ENCODE data around the gene PLBD1.

The PLBD1 gene

GRCh38 chr12:14567351-14568162 is at the start of gene PLBD1:
Gene PLBD1 (minus strand): TSS chr12:14567883. CDS start chr12:14567696, 187 bp downstream.
- Mint-ChIP-seq H3K4me3 (peak within 1 kb of the TSS; percentile 64 to 79), H3K9me3 (no peaks in the 10 kb centered on the region), H3K27ac (peak within 1 kb of the TSS; percentile 5), H3K36me3 (no peaks in the 10 kb centered on the region), H3K4me1 (peaks cover 0 to 3% of the 10 kb centered on the region in 2 donors), H3K27me3 (peaks cover 34 to 38% of the 10 kb centered on the region in 2 donors)
- DNase-seq (peak; percentile 13), ATAC-seq (replicated peaks) (peak; percentile 76 to 80)

DNA sequence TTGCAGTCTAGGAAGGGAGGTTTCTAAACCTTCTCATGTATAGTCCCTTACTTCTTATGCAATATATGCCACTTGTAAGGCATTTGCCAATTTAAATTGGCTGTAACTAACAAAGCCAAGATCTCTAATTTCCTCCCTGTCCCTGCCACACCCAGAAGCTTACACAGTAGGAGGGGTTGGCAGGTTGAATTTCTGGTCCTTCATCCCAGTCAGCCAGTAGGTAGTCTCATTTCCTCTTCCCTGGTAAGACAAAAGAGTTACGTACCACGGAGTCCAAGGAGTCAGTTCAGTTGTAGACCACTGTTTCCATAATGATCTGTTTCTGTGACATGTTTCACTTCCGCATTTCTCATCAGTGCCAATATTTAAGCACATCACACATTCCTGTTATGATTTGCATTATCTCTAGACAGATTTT is 47.0 kb upstream of the PLBD1 start:
- DNase-seq (peak; percentile 51), ATAC-seq (replicated peaks) (peak; percentile 76)
- Mint-ChIP-seq H3K9me3 (peaks cover 0 to 6% of the 10 kb centered on the region in 2 donors), H3K4me3 (peak overlapping the region; percentile 58 to 68), H3K4me1 (peaks cover 31 to 53% of the 10 kb centered on the region in 2 donors), H3K27ac (peak overlapping the region; percentile 89), H3K27me3 (no peaks in the 10 kb centered on the region), H3K36me3 (no peaks in the 10 kb centered on the region)

- Mint-ChIP-seq H3K4me3 (peak overlapping the region; percentile 29 to 46), H3K27me3 (no peaks in the 10 kb centered on the region), H3K36me3 (peaks cover 0 to 3% of the 10 kb centered on the region in 2 donors), H3K4me1 (peaks cover 23 to 44% of the 10 kb centered on the region in 2 donors), H3K27ac (peak overlapping the region; percentile 95), H3K9me3 (peaks cover 4 to 7% of the 10 kb centered on the region in 2 donors)
- ATAC-seq (replicated peaks) (peak; percentile 93 to 95), DNase-seq (peak; percentile 75)
These were observed 46.0 kb upstream of the PLBD1 start for GRCh38 chr12:14613718-14614117.

DNA sequence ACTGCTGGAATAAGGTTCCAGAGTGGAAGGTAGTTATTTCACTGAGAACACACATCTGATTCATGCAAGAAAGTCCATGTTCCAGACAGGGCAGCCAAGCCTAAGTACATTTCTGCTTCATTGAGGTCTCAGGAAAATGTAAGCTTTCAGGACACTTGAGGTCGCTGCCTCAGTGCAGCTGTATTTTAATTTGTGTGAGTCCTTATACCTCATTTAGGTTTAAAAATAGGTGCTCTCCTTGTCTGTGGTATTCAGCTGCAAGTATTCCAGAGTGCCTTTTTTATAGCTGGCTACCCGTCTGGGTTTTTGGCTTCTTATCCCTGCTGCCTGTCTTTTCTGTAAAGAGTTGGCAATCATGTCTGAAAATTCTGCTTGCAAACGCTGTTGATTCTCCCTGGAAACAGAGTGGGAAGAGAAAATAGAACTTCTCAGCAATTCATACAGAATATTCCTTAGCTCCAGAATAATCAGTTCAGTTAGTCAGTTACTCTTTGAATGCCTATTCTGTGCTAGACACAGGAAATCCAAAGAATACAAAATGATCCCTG is 45.3 kb upstream of the PLBD1 start:
- Mint-ChIP-seq H3K4me3 (peak overlapping the region in 1 of 2 donors; percentile 46), H3K27me3 (no peaks in the 10 kb centered on the region), H3K36me3 (peaks cover 0 to 10% of the 10 kb centered on the region in 2 donors), H3K4me1 (peaks cover 23 to 41% of the 10 kb centered on the region in 2 donors), H3K9me3 (peaks cover 11 to 14% of the 10 kb centered on the region in 2 donors), H3K27ac (peak overlapping the region; percentile 95)
- no peak for ATAC-seq (replicated peaks)
- DNase-seq, result no peak

DNA sequence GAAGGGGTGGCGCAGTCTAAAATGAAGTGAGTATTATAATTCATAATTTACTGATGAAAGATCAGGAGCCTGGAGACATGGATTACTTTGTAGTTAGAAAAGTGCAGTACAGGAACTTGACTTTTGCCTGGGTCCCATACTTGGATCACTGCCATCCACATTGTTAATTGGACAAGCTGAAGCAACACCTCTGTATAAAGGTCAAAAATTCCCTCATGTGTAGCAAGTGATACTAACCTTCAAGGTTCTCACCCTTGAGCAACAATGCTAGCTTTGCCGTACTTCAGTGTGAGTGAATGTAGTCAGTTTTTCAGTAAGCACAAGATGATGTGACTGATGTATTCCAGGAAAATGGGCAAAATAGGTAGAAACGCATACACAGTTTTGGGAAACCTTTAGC is 44.6 kb upstream of the PLBD1 start:
- ATAC-seq (replicated peaks) (no peak), DNase-seq (no peak)
- Mint-ChIP-seq H3K27ac (no peak overlapping the region), H3K4me3 (no peak overlapping the region), H3K4me1 (peaks cover 23 to 41% of the 10 kb centered on the region in 2 donors), H3K36me3 (peaks cover 0 to 12% of the 10 kb centered on the region in 2 donors), H3K27me3 (no peaks in the 10 kb centered on the region), H3K9me3 (peaks cover 17 to 19% of the 10 kb centered on the region in 2 donors)

GRCh38 chr12:14611640-14612203 is 44.0 kb upstream of the PLBD1 start:
- no peak overlapping the region for H3K27ac Mint-ChIP-seq
- H3K36me3 Mint-ChIP-seq, result peaks cover 0 to 12% of the 10 kb centered on the region in 2 donors
- H3K4me3 Mint-ChIP-seq, result no peak overlapping the region
- peaks cover 18 to 20% of the 10 kb centered on the region in 2 donors for H3K9me3 Mint-ChIP-seq
- H3K4me1 Mint-ChIP-seq, result peaks cover 23 to 41% of the 10 kb centered on the region in 2 donors
- no peaks in the 10 kb centered on the region for H3K27me3 Mint-ChIP-seq
- no peak for ATAC-seq (replicated peaks)
- DNase-seq, result no peak

GRCh38 chr12:14607568-14607967 is 39.9 kb upstream of the PLBD1 start:
- Mint-ChIP-seq H3K4me3 (no peak overlapping the region), H3K27ac (no peak overlapping the region), H3K36me3 (peaks cover 7 to 15% of the 10 kb centered on the region in 2 donors), H3K27me3 (peaks cover 4% of the 10 kb centered on the region in 2 donors), H3K9me3 (peaks cover 29 to 30% of the 10 kb centered on the region in 2 donors), H3K4me1 (peaks cover 1 to 7% of the 10 kb centered on the region in 2 donors)
- DNase-seq, result no peak
- ATAC-seq (replicated peaks), result no peak

DNA sequence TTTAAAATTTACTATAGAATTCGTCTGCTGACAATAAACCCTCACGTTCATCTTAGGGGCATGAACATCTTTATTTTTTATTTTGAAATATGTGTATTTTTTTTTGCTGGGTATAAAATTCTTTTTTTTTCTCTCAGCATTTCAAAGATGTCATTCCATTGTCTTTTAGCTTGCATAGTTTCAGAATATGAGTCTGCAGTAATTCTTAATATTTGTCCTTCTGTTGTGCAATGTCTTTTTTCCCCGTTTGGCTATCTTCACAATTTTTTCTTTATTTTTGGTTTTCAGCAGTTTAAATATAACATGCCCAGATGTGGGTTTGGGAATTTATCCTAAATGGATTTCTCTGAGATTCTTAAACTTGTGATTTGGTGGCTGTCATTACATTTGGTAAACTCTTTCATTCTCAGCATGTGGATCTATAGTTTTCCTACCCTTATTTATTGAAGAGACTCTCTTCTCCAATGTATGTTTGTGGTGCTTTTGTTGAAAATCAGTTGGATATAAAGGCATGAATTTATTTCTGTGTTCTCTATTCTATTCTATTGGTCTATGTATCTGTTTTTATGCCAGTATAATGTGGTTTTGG is 37.8 kb upstream of the PLBD1 start:
- H3K27me3 Mint-ChIP-seq, result peaks cover 4% of the 10 kb centered on the region in 2 donors
- no peaks in the 10 kb centered on the region for H3K4me1 Mint-ChIP-seq
- H3K27ac Mint-ChIP-seq, result peak overlapping the region; percentile 78
- ATAC-seq (replicated peaks) (no peak), DNase-seq (no peak)
- H3K9me3 Mint-ChIP-seq, result peaks cover 29 to 30% of the 10 kb centered on the region in 2 donors
- peaks cover 7 to 15% of the 10 kb centered on the region in 2 donors for H3K36me3 Mint-ChIP-seq
- H3K4me3 Mint-ChIP-seq, result no peak overlapping the region

GRCh38 chr12:14601692-14602478 is 34.2 kb upstream of the PLBD1 start:
- peaks cover 26 to 34% of the 10 kb centered on the region in 2 donors for H3K9me3 Mint-ChIP-seq
- peaks cover 14% of the 10 kb centered on the region in 2 donors for H3K36me3 Mint-ChIP-seq
- DNase-seq (no peak), ATAC-seq (replicated peaks) (no peak)
- no peaks in the 10 kb centered on the region for H3K4me1 Mint-ChIP-seq
- H3K4me3 Mint-ChIP-seq, result no peak overlapping the region
- no peak overlapping the region for H3K27ac Mint-ChIP-seq
- H3K27me3 Mint-ChIP-seq, result peaks cover 8 to 17% of the 10 kb centered on the region in 2 donors

GRCh38 chr12:14597480-14597879 is 29.8 kb upstream of the PLBD1 start:
- no peak for ATAC-seq (replicated peaks)
- Mint-ChIP-seq H3K36me3 (peaks cover 8 to 10% of the 10 kb centered on the region in 2 donors), H3K27me3 (peaks cover 5 to 13% of the 10 kb centered on the region in 2 donors), H3K4me3 (no peak overlapping the region), H3K27ac (no peak overlapping the region), H3K9me3 (peaks cover 19 to 23% of the 10 kb centered on the region in 2 donors), H3K4me1 (no peaks in the 10 kb centered on the region)
- DNase-seq, result no peak

DNA sequence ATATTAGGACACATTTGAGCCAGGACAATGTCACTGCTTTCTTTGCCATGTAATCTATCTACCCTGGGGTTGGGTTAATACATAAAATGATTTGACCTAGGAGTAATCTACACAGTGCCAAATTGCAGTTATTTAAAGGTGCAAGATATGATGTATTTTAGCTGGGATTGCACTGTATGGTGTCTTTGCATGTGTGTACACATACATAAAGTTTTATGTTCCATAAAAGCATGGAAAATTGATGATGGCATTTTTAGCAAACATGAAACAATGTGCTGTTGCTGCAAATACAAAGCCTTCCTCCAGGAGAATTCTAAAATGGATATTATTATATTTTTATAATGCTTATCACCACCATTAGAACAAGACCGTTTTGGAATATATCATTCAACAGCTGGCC is 24.0 kb upstream of the PLBD1 start:
- Mint-ChIP-seq H3K36me3 (no peaks in the 10 kb centered on the region), H3K4me1 (no peaks in the 10 kb centered on the region), H3K27me3 (no peaks in the 10 kb centered on the region), H3K27ac (no peak overlapping the region), H3K9me3 (peaks cover 3% of the 10 kb centered on the region in 2 donors), H3K4me3 (no peak overlapping the region)
- ATAC-seq (replicated peaks) (no peak), DNase-seq (no peak)

DNA sequence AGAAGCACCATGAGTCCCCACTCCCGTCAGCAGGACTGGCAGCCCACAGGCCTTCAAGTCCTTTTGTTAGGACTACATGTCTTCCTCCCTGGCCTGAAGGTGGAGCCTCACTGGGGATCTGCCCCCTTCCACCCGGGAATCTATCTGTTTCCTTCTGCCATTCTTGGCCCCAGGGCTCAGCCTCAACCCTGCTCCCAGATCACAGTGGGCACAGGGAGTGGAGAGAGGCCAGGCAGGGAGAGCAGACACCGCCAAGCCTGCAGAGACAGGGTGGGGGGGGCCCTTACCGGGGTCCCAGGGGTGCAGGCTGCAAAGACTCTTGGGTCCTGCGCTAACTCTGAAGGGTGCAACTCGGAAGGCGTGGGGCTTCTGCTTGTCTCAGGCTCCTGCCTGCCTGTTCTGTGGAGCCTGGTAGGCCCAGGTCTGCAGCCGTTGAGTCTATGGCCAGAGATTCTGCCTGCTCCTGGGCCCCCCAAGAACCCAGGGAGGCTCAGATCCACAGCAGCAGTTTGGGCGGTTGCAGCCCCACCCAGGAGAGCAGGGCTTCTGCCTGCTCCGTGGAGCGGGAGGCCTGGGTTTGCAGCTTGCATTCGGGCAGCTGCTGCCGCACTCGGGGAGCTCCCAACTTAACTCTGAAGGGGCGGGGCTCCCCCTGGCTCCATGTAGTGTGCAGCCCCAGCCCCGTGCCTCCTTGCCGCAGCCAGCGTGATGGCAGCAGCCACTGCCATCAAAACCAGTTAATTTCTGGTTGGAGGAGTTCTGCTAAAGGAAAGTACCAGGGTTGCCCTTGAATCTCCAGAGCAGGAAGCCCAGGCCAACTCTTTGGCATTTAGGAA is 21.7 kb upstream of the PLBD1 start:
- H3K27me3 Mint-ChIP-seq, result no peaks in the 10 kb centered on the region
- ATAC-seq (replicated peaks), result no peak

GRCh38 chr12:14588571-14588970 is 20.9 kb upstream of the PLBD1 start:
- DNase-seq (no peak), ATAC-seq (replicated peaks) (no peak)
- Mint-ChIP-seq H3K4me3 (no peak overlapping the region), H3K9me3 (no peaks in the 10 kb centered on the region), H3K4me1 (no peaks in the 10 kb centered on the region), H3K27me3 (no peaks in the 10 kb centered on the region), H3K27ac (no peak overlapping the region), H3K36me3 (no peaks in the 10 kb centered on the region)

More for the DNA sequence above, 21.7 kb upstream of the PLBD1 start:
- Mint-ChIP-seq H3K9me3 (no peaks in the 10 kb centered on the region), H3K36me3 (no peaks in the 10 kb centered on the region), H3K4me3 (no peak overlapping the region), H3K4me1 (no peaks in the 10 kb centered on the region), H3K27ac (no peak overlapping the region)
- DNase-seq, result no peak
